Measurements from ENCODE around the gene MOB2. TPM values are rescaled to one million over a fixed set of nuclear protein-coding genes. Genes with fewer than 3 reads are reported as not detected.

The MOB2 gene
- total RNA-seq, 1 donor = 16.8 TPM

DNA sequence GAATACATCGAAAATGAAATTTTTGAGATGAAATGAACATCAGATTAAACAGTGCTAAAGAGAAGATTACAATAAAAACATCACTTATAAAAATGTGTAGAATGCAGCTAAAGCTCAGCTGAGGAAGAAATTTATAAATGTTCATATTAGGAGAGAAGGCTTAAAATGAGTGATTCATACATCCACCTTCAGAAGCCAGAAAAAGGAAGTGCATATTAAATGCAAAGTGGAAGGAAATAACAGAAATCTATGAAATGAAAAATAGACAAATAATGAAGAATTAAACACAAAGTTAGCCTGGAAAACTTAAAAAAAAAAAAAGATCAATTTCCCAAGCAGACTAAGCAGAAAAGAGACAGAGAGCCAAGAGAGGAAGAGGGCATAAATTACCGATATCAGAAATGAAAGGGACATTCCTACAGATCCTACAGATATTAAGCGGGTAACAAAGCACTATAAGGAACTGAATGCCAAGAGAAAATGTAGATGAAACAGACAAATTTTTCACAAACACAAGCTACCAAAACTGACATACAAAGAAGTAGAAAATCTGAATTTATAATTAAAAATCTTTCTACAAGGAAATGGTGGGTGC, 7.2 kb upstream of the MOB2 start:
- TF ChIP-seq, protein P1, sequence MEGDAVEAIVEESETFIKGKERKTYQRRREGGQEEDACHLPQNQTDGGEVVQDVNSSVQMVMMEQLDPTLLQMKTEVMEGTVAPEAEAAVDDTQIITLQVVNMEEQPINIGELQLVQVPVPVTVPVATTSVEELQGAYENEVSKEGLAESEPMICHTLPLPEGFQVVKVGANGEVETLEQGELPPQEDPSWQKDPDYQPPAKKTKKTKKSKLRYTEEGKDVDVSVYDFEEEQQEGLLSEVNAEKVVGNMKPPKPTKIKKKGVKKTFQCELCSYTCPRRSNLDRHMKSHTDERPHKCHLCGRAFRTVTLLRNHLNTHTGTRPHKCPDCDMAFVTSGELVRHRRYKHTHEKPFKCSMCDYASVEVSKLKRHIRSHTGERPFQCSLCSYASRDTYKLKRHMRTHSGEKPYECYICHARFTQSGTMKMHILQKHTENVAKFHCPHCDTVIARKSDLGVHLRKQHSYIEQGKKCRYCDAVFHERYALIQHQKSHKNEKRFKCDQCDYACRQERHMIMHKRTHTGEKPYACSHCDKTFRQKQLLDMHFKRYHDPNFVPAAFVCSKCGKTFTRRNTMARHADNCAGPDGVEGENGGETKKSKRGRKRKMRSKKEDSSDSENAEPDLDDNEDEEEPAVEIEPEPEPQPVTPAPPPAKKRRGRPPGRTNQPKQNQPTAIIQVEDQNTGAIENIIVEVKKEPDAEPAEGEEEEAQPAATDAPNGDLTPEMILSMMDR (IDR thresholded peaks at IDR 0.05; ENCODE audit: insufficient read depth, low read depth, low read length) = no peak
- no peak for DNase-seq (ENCODE audit: low read depth)
- no peak overlapping the region for H3K4me3 ChIP-seq (ENCODE audit: low read depth, low read length)

DNA sequence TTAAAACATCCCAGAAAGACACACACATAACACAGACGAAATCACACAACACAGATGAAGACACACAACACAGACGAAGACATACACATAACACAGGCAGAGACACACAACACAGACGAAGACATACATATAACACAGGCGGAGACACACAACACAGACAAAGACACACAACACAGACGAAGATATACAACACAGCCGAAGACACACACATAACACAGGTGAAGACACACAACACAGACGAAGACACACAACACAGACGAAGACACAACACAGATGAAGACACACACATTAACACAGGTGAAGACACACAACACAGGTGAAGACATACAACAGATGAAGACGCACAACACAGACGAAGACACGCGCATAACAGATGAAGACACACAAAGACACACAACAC, 4.8 kb upstream of the MOB2 start:
- TF ChIP-seq, protein P1 (IDR thresholded peaks at IDR 0.05; ENCODE audit: insufficient read depth, low read depth, low read length) = no peak
- DNase-seq (ENCODE audit: low read depth) = no peak
- H3K4me3 ChIP-seq (ENCODE audit: low read depth, low read length) = no peak overlapping the region

DNA sequence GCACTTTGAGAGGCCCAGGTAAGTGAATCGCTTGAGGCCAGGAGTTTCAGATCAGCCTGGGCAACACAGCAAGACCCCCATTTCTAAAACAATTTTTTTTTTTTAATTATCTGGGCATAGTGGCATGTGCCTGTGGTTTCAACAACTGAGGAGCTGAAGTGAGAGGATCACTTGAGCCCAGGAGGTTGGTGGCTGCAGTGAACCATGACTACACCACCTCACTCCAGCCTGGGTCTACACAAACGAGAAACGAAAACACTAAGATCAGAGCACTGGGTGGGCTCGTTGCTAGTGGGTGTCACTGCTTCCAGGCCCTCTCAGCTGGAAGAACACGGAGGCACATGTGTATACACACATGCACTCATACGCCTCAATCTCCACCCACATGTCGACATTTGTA, 4.1 kb upstream of the MOB2 start:
- no peak overlapping the region for H3K4me3 ChIP-seq (ENCODE audit: low read depth, low read length)
- no peak for DNase-seq (ENCODE audit: low read depth)
- TF ChIP-seq, protein P1 (IDR thresholded peaks at IDR 0.05; ENCODE audit: insufficient read depth, low read depth, low read length) = no peak

DNA sequence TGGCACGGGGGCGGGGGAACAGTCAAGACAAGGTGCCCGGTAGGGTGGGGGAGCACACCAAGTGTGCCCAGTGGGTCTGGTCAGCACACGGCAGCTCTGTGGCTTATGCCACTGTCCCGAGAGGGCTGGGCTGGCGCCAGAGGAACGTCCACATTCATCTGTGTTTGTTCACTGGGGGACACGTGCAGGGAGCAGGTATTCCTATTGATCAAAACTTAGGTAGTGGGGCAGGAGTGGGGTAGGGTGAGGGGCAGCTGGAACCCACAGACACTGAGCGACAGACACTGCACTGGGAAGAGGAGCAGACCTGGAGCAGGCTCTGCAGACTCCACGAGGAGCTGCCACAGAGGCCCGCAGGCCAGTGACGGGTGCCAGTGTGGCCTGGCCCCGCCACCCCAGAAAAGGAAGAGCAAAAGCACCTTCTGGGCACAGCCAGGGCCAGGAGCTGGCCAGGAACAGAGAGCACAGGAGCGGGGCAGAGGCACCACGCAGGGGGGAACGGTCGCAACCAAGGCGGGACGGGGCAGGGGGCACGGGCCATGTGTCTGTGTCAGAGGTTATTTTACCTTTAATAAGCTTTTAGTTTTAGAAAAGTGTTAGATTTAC, 2.1 kb upstream of the MOB2 start:
- DNase-seq (ENCODE audit: low read depth) = no peak
- TF ChIP-seq, protein P1 (IDR thresholded peaks at IDR 0.05; ENCODE audit: insufficient read depth, low read depth, low read length) = no peak
- no peak overlapping the region for H3K4me3 ChIP-seq (ENCODE audit: low read depth, low read length)

DNA sequence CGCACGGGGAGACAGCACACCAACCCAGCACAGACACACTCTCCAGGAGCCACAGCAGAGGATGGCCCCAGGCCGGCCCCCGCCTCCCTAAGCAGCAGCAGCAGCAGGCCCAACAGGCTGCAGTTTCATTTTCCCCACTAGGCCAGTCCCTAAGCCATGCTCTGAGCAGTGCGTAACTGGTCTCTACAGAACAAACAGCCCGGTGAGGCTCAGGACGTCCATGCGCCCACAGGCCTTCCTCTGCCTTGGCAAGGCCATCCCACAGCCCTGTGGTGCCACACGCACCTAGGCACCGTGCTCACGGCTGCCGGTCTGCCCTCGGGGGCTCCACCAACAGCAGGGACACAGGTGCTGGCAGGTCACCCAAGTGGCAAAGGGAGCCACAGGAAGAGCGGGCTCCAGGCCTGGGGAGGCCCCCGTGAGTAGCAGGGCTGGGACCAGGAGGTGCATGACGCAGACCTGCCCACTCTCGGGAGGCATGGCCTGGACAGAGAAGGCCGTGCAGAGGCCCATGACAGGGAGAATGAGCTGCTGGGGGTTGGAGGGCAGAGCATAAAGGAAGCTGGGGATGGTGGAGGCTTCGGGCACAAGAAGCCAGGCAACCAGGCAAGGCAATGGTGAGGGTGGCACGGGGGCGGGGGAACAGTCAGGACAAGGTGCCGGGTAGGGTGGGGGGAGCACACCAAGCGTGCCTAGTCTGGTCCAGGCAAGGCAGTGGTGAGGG, 1.4 kb upstream of the MOB2 start:
- TF ChIP-seq, protein P1 (IDR thresholded peaks at IDR 0.05; ENCODE audit: insufficient read depth, low read depth, low read length) = peak; percentile 10
- H3K4me3 ChIP-seq (ENCODE audit: low read depth, low read length) = no peak overlapping the region
- peak; percentile 23 for DNase-seq (ENCODE audit: low read depth)

DNA sequence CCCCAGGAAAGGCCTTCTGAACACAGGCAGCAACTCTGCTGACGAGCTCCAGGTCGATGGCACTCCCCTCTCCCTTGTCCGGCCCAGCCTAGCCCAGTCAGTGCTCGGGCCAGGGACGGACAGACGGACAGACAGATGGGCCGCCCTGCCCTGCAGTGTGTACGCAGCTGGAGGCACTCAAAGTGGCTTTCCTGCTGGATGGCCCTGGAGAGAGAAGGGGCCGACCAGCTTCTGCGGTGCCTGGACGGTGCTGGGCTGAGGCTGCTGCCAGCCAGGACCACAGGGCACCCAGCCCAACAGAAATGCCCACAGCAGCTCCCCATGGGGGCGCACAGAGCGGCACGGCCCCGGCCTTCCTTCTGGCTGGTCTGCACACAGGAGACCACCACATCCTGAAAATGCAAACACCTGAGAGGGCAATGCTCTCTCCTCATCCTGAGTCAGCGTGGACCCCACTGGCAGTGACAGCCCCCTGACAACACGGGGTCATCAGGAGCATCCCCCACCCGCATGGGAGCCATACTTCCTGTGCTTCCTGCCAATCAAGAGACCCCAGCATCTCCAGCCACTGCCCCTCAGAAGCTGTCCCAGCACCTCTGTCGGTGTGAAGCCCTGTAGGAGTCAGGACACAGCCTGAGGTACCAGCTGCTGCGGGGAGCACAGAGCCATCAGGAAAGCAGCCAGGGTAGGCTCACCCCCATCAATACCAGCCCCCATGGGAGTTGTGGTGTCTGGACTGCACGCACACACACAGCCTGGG, 692 bp upstream of the MOB2 start:
- no peak overlapping the region for H3K4me3 ChIP-seq (ENCODE audit: low read depth, low read length)
- TF ChIP-seq, protein P1 (IDR thresholded peaks at IDR 0.05; ENCODE audit: insufficient read depth, low read depth, low read length) = no peak
- no peak for DNase-seq (ENCODE audit: low read depth)
